NCI-H1105 (cell line): ENCODE results near the gene SSU72.
A peak's percentile ranks its signal among the peaks of the same experiment; 100 is the strongest.
"Not testable (repeated sequence)": the region's sequence is repeated elsewhere in the genome, so short reads cannot be mapped to it uniquely, and the experiment has no call there.

Experiments used
- DNase-seq: peaks from one replicate; lab custom pipeline; 2025; lab: John Stamatoyannopoulos, UW

Gene SSU72

DNA sequence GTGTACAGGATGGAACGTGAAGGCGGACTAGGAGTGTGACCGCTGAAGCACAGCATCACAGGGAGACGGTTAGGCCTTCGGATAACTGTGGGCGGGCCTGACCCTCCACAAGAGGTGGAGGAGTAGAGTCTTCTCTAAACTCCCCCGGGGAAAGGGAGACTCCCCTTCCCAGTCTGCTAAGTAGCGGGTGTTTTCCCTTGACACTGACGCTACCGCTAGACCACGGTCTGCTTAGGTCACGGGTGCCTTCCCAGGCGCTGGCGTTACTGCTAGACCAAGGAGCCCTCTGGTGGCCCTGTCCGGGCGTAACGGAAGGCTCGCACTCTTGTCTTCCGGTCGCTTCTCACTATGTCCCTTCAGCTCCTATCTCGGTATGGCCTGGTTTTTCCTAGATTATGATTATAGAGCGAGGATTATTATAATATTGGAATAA is 69.3 kb downstream of the SSU72 start:
- peak; percentile 15 for DNase-seq

DNA sequence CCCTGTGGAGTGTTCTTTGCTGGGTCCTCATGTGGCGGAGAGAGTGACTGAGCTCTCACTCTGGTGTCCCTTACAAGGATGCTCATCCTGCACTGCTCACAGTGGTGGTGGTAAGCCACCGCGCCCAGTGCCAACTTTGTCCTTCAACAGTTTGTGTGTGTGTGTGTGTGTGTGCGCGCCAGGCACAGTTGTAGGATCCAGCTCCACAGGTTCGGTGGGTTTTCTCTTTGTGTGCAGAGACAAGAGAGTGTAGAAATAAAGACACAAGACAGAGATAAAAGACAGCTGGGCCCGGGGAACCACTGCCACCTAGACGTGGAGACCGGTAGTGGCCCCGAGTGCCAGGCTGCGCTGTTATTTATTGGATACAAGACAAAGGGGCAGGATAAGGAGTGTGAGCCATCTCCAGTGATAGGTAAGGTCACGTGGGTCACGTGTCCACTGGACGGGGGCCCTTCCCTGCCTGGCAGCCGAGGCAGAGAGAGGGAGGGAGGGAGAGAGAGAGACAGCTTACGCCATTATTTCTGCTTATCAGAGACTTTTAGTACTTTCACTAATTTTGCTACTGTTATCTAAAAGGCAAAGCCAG is 69.8 kb downstream of the SSU72 start:
- DNase-seq = not testable (repeated sequence)

DNA sequence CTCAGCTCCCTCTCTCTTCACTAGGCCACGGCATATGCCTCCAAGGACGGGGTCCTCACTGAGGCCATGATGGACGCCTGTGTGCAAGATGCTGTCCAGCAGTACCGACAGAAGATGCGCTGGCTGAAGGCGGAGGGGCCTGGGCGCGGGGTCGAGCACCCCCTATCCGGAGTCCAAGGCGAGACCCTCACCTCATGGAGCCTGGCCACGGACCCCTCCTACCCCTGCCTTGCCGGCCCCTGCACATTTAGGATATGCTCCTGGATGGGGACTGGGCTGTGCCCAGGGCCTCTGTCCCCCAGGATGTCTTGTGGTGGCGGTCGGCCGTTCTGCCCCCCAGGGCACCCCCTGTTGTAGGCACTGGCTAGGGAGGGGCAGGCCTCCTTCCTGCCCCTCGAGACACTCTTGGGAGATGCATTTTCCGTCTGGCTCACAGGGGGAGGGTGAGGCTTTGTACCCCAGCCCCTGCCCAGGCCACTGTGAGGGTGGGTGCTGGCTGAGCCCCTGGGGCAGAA is 79.1 kb downstream of the SSU72 start:
- not testable (repeated sequence) for DNase-seq

DNA sequence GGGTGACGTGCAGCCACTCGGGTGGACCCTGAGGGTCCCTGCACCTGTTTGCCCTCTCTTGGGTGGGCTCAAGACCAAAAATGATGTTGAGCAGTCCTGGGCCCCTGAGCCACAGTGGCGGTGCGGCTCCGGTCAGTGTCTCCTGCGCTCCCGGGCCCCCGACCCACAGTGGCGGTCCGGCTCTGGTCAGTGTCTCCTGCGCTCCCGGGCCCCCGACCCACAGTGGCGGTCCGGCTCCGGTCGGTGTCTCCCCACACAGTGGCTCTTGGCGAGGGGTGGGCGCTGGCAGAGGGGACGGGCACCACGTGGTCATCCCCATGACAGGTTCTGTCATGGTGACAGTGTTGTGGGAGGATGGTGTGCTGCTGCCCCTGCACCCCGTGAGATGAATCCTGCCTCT is 80.4 kb downstream of the SSU72 start:
- DNase-seq = not testable (repeated sequence)
